Measurements from ENCODE around the gene SNAP25.

SNAP25 gene

DNA sequence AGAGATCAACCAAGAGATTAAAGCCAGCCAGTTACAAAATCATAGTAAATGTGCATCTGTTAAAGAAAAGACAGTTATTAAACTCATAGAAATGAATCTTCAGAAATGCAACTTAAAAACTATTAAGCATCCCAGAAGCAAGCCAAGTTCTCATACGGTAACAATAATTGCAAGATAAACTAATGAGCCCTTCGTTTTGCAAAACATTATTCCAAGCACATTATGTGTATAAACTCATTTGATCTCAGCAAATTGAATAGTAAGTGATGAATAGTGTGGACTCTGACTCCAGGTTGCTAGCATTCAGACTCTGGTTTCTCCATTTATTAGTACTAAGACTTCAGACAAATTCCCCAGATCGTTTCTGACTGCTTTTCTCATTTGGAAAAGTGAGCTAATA is 85.2 kb downstream of the SNAP25 start:
- no peak for DNase-seq

DNA sequence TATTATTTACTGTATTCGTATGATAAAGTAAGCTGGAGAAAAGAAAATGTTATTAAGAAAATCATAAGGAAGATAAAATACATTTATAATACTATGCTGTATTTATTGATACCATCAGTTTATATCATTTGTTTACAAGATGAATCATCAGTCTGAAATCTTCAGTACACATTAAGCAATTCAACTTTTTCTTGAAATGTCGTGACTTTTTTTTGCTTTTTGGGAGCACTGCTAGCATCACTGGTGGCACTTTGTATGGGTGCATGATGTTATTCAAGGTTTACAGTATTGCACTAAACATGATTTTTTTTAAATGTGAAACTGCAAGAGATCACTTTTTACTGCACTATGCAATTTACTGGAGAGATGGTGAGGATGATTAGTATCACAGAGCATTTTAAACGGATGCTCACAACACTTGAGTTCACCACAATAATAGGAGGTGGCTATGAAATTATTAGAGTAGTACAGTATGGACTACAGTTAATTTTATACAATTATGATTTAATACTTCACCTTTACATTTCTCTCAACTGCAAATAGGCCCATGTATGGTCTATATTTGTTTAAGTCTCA is 85.9 kb downstream of the SNAP25 start:
- no peak for DNase-seq

DNA sequence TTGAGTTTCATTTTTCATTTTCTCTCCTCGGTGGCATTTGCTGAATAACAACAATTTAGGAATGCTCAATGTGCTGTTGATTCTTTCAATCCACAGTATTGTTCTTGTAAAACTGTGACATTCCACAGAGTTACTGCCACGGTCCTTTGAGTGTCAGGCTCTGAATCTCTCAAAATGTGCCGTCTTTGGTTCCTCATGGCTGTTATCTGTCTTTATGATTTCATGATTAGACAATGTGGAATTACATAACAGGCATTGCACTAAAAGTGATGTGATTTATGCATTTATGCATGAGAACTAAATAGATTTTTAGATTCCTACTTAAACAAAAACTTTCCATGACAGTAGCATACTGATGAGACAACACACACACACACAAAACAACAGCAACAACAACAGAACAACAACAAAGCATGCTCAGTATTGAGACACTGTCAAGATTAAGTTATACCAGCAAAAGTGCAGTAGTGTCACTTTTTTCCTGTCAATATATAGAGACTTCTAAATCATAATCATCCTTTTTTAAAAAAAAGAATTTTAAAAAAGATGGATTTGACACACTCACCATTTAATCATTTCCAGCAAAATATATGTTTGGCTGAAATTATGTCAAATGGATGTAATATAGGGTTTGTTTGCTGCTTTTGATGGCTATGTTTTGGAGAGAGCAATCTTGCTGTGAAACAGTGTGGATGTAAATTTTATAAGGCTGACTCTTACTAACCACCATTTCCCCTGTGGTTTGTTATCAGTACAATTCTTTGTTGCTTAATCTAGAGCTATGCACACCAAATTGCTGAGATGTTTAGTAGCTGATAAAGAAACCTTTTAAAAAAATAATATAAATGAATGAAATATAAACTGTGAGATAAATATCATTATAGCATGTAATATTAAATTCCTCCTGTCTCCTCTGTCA is 88.1 kb downstream of the SNAP25 start:
- no peak for DNase-seq

DNA sequence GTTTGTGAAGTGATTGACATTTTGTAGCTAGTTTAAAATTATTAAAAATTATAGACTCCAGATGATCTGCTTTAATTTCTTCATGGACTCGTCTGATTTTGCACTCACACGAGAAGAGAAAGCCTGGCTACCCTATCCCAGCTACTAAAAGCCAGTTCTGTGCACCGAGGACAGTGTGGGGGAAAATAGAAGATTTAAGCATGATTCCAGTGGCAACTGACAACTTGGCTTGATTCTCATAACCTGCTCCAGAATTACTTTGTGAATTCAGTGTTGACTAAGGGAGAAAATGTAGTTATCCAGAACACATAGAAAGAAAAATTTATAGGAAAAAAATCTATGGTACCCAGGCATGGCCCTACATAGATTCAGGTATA is 88.7 kb downstream of the SNAP25 start:
- no peak for DNase-seq

DNA sequence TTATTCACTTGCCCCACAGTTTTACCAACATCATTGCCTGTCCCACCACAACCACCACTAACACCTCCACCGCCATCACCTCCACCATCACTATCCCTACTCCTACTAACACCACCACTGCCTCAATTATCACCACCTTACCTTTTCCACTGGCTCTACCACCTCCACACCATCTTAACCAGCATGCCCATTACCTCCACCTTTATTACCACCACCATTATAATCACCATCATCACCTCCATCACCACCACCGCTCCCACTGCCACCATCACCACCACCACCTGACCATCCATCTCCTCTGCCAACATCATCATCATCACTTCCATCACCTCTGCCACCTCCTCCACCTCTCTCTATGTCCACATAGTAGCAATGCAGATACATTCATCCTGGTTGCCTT is 90.0 kb downstream of the SNAP25 start:
- DNase-seq, result no peak

DNA sequence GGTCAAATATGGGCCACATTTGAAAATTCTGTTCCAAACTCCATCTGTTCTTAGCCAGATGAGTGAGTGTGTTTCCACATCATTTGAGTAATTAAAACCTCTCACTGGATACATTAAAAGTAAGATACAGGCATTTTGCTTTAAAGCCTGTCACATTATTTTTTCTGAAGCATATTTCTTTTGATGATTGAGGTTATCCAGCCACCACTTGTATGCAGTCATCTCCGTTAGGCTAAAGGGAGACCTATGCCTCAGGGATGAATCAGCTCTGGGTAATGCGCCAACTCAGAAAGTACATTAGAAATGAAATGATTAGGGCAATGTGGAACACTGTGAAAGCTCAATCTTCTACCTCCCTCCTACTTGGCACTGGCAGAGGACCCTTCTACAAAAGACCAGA is 90.7 kb downstream of the SNAP25 start:
- no peak for DNase-seq

DNA sequence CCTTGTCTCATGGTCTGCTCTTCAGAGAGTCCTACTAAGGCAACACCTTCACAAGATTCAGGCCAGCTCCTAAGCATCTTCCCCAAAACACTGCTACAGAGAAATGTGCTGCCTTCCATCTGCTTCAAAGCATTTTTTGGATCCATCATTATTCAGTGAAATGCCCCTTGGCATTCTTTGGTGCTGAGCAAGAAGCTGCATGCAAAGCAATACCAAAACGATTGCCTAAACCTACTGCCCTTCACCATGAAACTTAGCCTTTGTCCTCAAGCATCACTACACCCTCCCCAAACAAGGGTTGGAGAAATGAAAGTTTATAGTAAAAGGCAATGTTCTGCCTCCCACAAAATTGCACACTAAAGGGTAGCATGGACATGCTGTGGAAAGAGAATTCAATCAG is 93.5 kb downstream of the SNAP25 start:
- no peak for DNase-seq

DNA sequence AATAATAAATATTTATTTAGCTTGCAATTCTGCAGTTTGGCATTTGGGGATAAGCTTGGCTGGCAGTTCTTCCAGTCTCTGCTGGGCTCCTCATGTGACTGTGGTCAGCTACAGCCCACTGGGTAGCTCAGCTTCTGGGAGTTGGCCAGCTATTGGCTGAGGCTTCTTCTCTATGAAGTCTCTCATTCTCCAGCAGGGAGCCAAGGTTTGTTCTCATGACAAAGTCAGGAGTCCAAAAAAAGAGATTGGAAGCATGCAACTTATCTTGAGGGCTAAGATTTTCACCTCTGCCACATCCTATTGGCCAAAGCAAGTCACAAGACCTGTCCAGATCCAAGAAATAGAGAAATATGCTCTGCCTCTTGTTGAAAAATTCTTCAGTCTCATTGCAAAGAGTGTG is 94.6 kb downstream of the SNAP25 start:
- no peak for DNase-seq

DNA sequence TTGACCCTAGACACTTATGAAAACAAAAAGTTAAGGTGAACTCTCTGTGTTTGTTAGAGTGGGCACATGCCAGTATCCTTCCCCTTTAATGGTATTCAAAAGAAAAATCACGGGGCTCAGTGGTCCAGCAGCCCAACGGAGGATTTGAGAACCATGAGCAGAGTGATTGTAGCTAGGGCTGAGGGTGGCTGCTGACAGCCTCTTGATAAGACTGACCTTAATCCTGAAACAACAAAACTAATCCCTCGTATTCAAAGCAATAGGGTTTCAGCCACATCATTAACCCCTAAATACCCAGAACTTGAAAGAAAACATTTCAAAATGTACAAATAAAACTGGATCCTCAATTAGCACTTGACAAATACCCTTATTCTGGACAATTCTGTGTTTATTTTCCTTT is 95.1 kb downstream of the SNAP25 start:
- no peak for DNase-seq

DNA sequence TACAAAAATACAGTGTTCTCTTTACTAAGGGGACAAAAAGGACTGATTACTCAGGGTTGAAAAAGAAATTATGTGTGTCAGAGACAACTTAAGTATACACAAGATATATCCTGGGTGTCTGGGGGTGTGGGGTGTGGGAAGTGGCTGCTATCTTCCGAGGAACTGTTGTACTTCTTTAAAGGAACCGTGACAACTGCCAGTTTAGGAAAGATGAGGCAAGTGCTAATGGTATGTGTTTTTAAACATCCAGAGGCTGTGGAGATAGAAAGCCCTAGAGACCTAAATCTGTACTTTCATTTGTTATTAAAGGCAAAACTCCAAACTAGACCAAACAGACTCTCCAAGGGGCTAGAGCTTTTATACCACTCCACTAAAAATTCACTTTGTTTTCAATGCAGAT is 95.6 kb downstream of the SNAP25 start:
- DNase-seq, result peak in 12 of 58 donors; percentile 9 to 60 (median 38)

DNA sequence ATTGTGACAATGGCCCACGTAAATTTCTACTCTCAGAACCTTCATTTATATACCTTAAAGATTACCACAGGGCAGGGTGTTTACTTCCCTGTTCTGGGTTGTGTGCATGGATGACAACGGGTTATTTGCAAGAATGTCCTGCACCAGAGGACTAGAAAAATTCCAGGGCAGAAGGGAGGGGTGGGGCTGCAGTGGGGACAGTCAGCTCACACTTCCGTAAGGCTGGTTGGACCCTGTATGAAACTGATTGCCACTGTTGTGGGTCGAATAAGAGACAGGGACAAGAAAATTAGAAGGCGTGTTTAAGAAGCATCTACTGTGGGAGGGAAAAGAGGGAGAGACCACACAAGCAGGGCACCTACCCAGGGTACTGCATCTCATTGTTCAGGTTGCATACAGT is 96.5 kb downstream of the SNAP25 start:
- DNase-seq, result no peak

DNA sequence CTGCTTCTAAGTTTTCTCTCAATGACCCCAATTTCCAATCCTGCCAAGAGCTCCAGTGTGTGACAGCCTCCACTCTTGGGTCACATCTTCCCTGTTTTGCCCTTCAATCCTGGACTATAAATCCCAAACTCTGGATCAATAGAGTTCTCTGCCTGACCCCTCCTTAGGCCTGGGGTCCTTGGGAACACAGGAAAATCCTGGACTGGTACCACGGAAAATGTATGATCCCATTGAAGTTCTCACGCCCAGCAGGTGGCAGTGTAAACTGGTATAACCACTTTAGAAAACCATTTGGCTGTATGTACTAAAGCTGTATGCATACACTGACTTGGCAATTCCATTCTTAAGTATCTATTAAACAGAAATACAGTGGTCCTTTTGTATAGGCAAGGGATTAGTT is 98.0 kb downstream of the SNAP25 start:
- DNase-seq, result no peak

DNA sequence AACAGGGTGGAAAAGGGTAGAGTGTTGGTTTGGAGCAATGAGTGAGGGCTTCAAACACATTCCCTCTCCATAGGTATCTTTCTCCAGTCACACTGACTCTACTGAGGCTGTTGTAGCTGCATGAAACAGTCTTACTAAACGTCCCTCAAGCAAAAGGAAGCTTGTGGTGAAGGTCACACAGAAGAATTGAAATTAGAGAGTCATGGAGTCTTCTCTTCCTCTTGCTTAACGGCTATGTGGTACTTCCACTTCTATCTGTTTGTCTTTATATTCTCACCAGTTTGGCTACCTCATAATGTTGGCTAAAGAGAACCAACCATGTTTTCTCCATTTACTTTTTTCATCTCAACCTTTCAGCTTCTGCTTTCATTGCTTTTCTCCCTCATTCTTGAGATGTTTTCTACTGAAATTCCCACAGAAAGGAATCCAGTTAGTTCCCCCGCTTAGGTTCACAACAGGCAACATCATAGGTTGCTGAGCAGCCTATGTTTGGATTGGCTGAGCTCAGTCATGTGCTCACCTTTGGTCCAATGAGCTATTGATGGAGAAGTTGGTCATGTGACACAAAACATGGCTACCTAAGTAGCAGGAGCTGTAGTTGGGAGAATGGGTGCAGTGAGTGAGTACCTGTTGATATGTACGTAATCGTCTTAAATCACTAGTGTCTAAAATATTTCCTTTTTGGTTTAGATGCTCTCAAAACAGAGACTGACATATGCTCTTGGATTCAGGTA is 99.8 kb downstream of the SNAP25 start:
- DNase-seq, result no peak

DNA sequence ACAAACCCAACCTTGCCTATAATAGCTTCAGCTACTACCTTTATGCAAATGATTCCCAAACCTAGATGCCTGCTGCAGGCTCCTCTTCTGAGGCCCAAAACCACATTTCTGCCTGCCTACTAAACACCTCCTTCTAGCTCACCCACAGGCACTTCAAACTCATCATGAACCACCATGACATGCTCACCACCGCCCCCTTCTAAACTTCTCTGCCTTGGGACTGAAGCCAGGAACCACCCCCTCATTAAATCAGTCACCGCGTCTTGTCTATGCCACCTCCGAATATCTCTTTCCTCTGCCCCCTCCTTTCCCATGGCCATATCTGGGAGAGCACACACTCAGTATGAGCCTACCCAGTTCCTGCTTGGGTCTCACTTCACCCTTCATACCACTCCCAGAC is 101.2 kb downstream of the SNAP25 start:
- peak in 16 of 58 donors; percentile 15 to 61 (median 44) for DNase-seq

DNA sequence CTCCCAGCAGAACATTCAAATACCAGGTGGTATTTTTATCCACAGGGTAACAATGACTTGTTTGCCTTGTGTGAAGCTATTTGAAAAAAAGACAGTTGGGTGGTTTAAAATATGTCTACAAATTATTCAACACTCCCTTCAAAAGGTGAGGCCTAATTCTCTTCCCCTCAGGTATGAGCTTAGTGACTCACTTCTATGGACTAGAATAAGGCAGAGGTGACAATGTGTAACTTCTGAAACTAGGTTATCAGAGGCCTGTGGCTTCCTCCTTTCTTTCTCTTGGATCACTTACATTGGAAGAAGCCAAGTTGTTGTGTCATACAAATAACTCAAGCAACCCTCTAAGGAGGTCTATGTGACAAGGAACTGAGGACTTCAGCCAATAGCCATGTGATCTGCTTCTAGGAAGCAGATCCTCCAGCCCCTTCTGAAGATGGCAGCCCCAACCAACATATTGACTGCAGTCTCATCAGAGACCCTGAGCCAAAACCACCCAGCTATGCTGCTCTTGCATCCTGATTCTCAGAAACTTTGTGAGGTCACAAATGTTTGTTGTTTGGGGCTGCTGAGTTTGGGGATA is 102.6 kb downstream of the SNAP25 start:
- no peak for DNase-seq

DNA sequence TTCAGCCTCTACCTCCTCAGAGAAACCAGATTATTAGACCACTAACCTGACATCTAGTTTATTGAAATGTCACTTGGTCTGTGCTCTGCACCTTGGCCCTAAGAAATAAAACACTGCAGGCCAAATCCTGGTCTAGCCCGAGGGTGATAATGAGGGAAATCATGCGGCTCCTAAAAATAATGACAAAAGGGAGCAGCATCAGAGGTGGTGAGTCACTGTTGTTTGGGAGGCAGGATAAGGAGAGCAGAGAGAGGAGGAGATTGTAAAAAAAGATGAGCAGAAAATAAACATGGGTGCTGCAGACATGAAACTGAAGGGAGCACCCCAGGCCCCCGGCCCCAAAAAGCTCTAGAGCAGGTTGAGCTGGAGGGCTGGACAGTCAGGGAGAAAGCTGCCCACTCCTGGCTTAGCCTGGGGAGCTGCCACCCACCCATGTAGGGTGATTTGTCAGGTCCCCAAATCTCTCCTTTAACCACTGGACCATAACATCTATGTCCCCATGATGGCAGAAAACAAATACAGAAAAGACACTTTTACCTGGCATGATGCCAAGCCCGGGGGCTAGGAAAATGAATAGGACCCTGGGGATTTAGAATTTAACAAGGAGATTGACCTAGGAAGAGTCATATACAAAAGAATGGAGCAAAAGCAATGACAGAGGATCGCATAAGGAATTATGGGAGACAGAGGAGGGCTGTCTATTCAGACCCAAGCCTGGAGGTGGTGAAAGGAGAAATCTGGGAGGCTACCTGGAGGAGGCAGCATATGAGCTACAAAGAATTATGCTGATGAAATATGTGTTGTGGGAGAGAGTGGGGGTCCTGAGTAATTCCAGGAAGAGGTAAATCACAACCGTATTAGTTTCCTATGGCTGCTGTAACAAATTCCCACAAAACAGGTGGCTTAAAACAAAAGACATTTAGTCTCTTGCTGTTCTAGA is 103.7 kb downstream of the SNAP25 start:
- DNase-seq, result peak in 5 of 58 donors; percentile 9 to 44 (median 24)

DNA sequence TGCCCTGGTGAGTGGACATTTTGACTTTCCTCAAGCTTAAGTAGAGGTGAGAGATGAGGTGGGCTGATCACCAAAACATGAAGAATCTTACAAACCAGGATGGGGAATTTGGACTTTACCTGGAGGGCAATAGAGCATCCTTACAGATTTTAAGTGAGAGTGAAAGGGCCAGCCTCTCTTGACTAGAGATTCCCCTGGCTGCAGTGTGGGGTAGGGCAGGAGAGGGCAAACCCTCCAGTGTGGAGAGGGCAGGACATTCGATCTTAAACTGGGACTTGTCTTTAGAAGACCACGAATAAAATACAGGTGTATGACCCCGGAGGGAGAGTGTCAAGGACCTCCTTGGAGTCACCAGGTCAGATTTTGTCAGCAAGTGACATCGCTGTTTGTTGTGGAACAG is 105.1 kb downstream of the SNAP25 start:
- no peak for DNase-seq

DNA sequence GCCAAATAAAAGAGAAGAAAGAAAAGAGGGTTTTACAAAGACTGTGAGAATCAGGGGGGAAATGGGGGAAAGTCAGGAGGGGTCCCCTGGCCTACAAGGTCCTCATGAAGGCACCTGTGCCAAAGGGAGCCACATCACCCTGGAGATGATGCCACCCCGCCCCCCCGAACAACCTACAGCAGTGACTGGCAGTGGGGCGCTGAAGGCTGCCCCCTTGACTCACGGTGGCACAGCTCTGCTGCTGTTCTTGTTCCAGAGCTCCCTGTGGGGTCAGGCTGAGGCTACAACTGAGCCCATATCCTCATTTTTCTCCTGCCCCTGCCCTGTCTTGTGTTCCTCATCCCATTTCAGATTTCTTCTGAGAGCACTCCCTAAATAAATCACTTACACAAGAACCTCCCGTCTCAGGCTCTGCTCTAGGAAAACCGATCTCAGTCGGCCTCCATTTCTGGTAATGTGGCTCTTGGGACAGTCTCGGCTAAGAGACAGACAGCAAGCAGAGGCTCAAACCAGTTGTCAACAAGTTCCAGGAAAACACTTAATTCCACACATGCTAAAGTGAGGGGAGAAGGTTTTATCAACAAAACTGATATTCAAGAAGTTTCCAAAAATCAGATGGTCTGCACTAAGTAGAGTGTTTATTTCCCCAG is 105.7 kb downstream of the SNAP25 start:
- no peak for DNase-seq

DNA sequence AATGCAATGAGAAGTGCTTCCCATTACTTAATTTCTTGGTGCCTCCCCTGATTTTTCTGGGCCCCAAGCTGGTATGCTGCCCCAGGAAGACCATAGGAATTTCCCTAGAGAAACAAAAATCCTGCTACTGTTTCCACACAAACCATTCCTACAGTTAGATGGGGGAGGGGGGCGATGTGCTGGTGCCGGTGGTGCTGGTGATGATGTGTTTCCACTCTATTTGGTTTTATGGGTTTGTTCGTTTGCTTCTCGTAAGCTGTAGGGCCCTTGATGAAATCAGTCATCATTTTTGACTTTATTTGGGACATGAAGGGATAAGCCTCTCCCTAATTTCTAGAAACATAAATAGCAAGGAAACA is 110.2 kb downstream of the SNAP25 start:
- no peak for DNase-seq

DNA sequence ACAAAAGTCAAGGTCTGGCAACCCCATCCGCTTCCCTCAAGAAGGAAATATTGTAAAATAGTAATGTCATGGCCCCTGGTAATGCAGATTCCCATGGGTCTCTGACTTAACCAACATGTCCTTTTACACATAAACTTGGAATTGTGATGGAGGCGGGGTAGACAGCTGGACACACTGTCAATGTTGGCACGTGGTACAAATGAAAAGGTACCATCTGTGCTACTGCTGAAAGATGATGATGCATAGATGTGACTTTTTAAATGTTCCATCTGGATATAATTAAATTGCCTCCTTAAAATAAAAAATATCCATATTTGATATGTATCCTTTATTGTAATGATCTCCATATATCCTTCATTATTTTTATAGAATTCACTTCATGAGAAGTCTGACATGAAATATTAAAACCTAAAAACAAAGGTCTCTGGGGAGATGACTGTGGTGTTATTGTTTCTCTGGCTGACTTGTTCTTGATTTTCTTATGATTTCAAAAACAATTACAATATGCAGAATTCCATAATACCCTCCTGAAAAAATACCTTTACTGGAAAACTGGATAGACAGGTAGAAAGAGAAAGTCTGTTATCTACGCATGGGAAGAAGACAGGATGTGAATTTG is 110.9 kb downstream of the SNAP25 start:
- peak in 6 of 58 donors; percentile 13 to 45 (median 30) for DNase-seq

All from anterior cingulate cortex (tissue), 58 donors.